ENCODE results near the gene C3AR1.
"Not testable (repeated sequence)": the region's sequence is repeated elsewhere in the genome, so short reads cannot be mapped to it uniquely, and the experiment has no call there.

The C3AR1 gene

DNA sequence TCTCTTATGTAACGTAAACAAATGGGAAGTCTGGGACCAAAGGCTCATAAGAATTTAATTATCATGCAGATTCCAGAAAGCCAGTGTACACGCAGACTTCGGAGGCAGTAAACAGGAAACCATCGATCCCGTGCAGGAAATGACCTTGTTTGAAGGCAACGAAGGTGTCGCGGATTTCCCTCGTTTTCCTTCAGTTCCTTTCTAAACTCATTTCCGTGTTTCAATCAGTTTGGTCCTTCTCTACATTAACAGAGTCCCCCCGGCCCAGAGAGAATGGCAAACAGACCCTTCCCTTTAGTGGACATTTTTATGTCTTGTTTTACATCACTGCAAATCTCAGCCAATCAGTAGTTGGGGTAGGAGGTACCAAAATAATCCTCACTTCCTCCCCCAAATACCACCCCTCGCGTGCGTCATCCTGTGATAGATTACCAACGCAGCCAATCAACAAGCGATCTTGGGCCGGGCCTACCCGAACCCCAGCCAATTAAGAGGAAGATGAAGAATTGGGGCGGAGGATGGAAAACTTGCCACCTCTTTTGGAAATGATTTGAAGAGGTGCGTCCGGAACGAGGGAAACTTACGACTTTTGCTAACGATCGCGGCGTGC is 39.8 kb downstream of the C3AR1 start:
- DNase-seq: peak; percentile 99

DNA sequence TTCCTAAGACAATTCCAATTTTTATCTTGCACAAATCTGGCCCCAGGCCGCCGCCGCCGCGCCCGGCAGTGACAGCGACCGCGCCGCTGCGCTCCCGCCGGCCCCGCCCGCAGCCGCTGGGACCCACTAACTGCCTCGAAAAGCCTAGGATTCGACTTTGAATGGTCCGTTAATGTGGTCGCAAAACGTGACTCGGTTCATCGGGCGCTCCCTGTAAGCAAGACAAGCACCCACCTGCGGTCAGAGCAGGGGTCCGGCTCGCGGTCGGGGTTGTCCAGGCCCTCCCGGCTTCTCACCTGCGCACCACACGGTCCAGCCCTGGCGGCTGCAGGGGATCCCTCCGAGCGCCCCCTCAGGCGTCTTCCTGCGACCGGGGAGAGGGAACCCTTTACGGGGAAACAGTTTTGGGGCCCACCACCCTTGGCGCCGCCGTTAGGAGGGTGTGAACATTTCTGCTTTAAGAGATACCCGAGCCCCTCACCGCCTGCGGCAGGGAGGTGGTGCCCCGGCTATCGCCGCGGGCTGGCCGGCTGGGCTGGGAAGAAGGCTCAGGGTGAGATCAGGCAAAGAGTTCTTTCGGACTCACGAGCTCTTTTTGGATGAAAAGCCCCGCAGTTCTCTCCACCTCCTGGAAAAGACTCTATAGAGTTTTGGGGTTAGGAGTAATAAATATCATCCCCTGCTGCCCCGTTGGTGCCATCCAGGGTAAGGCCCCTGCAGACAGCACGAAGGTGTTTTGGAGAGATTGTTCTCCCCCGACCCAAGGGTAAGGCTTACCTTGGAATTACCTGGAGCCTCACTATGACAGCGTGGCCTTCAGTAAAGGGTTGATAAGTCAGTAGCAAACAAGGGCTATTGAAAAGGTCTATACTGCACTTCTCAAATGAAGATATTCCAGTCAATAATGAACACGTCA is 47.2 kb downstream of the C3AR1 start:
- DNase-seq: no peak

DNA sequence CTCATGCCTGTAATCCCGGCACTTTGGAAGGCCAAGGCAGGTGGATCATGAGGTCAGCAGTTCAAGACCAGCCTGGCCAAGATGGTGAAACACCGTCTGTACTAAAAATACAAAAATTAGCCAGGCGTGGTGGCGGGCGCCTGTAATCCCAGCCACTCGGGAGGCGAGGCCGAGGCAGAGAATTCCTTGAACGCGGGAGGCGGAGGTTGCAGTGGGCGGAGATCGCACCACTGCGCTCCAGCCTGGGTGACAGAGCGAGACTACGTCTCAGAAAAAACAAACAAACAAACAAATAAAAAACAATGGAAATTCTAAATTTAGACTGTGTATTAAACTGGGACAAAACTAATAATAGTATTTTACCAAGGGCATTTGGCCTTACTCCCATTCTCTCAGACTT is 47.9 kb downstream of the C3AR1 start:
- not testable (repeated sequence) for DNase-seq

DNA sequence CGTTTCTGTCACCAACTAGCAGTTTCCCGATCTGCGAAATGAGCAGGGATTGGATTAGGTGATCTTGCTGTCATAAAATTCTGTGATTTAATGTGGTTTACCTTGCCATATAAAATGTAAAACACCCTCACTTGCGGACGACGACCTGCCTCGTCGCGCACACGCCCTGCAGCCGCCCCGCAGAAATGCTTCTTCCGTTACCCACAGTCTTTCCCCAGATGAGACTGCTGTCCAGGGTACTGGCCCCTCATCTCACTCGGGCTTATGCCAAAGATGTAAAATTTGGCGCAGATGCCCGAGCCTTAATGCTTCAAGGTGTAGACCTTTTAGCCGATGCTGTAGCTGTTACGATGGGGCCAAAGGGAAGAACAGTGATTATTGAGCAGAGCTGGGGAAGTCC is 51.3 kb downstream of the C3AR1 start:
- no peak for DNase-seq

DNA sequence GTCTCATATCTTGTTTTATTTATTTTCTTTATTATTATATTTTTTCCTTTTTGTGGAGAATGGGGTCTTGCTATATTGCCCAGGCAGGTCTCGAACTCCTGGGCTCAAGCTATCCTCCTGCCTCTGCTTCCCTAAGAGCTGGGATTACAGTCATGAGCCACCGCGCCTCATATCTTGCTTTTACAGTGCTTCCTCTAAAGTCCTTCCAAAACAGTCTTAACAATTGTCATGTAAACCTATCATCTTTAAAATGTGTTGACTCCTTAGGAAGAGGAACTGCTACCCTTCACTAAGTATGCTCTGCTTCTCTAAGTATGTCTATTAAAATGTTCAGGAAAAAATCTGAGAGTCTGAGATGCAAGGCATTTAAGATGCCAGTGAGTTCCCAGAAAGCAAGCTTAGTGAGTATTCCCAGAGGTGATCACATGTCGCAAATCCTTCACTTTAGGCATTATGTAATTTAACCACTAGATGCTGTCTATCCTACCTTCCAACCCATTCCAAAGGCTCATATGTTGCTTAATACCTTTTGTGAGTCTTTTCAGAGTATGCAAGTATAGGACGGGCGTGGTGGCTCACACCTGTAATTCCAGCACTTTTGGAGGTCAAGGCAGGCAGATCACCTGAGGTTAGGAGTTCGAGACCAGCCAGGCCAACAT is 53.4 kb downstream of the C3AR1 start:
- no peak for DNase-seq

DNA sequence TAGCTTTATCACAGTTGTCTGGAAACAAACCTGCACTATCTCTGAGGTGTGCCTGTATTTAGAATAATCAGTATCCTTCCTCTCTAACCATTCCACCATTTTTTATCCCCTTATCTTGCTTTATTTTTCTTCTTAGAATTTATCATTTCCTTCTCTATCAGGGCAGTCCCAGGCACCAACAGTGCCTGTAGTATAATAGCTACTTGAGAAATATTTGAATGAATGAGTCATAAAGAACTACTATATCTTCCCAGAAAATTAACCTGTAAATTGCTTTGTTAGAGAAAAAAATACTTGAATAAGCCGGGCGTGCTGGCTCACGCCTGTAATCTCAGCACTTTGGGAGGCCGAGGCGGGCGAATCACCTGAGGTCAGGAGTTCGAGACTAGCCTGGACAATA is 54.8 kb downstream of the C3AR1 start:
- no peak for DNase-seq
